ENCODE data around the gene H3-3A. TPM values are rescaled to one million over a fixed set of nuclear protein-coding genes. Genes with fewer than 3 reads are reported as not detected.

The H3-3A gene
- total and polyA plus RNA-seq, 2 of the 8 experiments (the other 6 are each of a cell fraction or from before 2014, with no cell fraction given): 1,157 to 1,223 TPM

GRCh38 chr1:226111098-226111882 lies 48.8 kb downstream of the H3-3A start (continued):
- TF ChIP-seq CHD7 (IDR thresholded peaks at IDR 0.05; ENCODE audit: insufficient replicate concordance, low read length) (no peak), POLR2AphosphoS5 (IDR thresholded peaks at IDR 0.05; ENCODE audit: low read depth, low read length) (peak; percentile 47; the same call in 1 of the 2 replicates), BRCA1 (IDR thresholded peaks at IDR 0.05; ENCODE audit: low read depth, low read length) (no peak), JUN (IDR thresholded peaks at IDR 0.05; ENCODE audit: low read depth, low read length) (no peak), POLR2A (IDR thresholded peaks at IDR 0.05; ENCODE audit: control extremely low read depth in 1 of 2, low read depth in 2 of 2, low read length in 2 of 2) (peak in 1 of 2 experiments; percentile 43; a peak in 1 of 3 replicates), EZH2 (IDR thresholded peaks at IDR 0.05; ENCODE audit: low read depth, low read length, severe bottlenecking) (no peak), SP4 (IDR thresholded peaks at IDR 0.05; ENCODE audit: low read length) (no peak), MAX (IDR thresholded peaks at IDR 0.05) (peak; percentile 28; the same call in 1 of the 2 replicates), EP300 (IDR thresholded peaks at IDR 0.05; ENCODE audit: borderline replicate concordance in 1 of 2, low read depth in 2 of 2, low read length in 2 of 2) (peak in 1 of 2 experiments; percentile 47; a peak in 1 of 3 replicates), SRF (IDR thresholded peaks at IDR 0.05; ENCODE audit: low read depth, low read length) (no peak)

Measured in H1 (cell line).